GM19035 (cell line): ENCODE data around the gene LRCH3.

Experiments
- ATAC-seq: cut with Tn5 transposase; IDR thresholded peaks from one replicate; pipeline ENCODE4 v1.9.1; 2021; ENCODE audit not compliant: unreplicated experiment

The LRCH3 gene

DNA sequence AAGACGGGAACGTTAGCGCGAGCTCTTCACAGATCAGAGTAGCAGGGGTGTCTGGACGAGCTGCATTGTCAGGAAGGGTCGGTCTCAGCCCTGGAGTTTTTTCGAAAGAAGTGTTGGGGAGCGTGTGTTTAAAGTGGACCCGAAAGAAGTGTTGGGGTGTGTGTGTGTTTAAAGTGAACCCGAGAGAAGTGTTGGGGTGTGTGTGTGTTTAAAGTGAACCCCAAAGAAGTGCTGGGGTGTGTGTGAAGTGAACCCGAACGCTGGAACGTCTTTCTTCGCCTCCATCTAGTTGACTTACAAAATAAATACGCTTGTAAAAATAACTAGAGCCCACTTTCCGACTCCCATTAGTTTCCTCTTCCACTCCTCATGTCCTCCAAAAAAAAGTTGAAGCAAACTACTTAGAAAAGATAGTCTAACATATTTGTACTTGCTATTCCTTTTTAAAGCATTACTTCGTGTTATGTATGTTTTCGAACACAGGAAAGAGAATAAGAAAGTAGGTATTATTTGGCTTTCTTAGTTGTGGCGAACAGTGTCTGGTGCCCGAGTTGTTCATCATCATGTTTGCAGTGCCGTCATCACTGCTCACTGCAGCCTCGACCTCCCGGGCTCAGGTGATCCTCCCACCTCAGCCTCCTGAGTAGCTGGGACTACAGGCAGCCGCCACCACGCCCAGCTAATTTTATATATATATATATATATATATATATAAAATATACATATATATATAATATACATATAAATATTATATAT is 1.0 kb downstream of the LRCH3 start:
- ATAC-seq: peak; percentile 23

DNA sequence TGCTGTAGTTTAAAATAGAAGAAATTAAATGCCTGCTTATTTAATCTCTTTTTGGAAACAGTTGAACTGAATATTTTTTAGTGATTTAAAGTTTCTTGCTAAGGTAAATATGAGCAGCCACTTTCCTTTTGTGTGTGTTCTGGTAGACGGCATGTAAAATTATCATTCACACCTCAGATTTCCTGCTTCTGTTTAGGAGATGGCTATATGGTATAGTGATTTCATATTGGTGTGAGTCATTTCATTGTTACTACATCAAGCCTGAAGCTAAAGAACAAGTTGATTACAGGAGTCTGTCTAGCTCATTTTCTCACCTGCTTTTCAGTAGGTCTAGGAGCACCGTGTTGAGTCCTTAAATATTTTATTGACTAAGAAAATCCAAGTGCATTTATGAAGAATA is 2.2 kb downstream of the LRCH3 start:
- ATAC-seq: no peak

DNA sequence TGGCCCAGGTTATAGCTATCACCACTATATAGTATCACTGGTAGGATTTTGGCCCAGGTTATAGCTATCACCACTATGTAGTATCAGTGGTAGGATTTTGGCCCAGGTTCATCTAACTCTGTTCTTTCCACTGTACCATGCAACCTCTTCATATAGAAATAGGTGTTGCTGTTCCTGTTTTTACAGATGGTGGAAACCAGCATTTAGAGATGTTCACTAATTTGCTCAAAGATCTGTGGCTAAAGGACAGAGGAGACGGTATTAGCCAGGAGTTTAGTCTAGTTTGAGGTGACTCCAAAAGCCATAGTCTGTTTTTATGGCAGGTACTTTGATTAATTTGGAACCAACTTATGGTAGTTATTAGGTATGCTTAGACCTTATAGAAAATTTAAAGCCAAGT is 3.1 kb downstream of the LRCH3 start:
- ATAC-seq: no peak

DNA sequence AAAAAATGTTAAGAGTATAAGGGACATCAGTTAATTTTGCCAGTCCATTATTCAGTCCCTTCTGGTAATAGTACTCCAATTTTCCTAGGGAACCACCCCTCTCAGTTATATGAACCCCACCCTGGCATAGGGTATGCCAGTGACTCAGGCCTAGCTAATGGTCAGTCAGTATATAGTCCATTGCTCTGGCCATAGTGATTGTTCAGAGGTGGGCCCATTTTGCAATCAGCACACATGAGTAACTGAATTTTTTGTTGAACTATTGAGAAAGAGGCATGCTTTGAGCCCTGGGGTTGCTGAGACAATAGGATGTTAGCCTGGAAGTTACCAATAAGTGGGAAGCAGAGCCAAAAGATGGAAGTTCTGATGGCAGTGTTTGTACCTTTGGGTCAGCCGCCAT is 4.1 kb downstream of the LRCH3 start:
- ATAC-seq: no peak

DNA sequence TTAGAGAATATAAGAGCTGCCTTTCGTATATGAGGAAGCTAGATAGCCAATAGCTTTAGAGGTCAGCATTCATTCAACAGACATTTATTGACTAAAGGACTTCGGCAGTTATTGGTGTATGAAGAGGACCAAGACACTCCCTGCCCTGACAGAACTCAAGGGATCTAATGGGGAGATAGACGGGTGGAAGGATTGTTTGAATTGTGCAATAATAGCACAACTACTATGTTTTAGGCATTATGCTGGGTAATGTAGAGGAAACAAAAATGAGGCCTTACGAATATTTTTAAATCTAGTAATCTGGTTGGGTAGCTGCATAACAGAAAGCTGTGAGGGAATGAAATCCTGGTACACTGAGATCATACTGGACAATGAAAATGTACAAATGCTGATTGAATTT is 5.0 kb downstream of the LRCH3 start:
- ATAC-seq: no peak

DNA sequence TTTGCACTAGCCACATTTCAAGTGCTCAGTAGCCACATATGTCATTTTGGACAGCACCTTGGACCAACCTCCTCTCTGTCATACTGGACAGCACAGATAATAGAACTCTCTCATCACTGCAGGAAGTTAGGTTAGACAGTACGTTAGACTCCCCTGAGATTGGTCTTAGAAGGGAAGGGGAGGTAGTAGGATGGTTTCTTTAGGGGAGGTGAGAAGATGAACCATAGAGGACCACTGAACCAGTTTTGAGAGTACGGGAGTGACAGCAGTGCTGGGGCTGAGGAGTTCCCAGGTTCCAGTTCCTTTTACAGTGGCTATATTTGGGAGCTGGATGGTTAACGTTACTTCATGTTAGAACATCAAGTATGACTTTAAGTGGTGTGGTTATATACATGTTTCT is 7.8 kb downstream of the LRCH3 start:
- peak; percentile 49 for ATAC-seq

DNA sequence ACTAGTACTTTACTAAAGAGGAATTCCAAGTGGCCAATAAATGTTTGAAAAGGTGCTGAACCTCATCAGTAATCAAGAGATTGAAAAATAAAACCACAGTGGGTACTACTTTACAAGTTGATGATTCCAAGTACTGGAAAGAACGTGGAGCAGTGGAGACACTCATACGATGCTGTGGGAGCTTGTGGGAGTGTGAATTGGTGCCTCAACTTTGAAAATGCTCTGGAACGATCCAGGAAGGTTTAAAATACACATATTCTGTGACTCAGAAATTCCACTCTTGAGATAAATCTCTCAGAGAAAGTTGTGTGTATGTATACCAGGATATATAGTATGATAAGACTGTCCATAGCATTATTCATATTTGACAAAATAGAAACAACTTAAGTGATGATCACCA is 9.3 kb downstream of the LRCH3 start:
- ATAC-seq: no peak

DNA sequence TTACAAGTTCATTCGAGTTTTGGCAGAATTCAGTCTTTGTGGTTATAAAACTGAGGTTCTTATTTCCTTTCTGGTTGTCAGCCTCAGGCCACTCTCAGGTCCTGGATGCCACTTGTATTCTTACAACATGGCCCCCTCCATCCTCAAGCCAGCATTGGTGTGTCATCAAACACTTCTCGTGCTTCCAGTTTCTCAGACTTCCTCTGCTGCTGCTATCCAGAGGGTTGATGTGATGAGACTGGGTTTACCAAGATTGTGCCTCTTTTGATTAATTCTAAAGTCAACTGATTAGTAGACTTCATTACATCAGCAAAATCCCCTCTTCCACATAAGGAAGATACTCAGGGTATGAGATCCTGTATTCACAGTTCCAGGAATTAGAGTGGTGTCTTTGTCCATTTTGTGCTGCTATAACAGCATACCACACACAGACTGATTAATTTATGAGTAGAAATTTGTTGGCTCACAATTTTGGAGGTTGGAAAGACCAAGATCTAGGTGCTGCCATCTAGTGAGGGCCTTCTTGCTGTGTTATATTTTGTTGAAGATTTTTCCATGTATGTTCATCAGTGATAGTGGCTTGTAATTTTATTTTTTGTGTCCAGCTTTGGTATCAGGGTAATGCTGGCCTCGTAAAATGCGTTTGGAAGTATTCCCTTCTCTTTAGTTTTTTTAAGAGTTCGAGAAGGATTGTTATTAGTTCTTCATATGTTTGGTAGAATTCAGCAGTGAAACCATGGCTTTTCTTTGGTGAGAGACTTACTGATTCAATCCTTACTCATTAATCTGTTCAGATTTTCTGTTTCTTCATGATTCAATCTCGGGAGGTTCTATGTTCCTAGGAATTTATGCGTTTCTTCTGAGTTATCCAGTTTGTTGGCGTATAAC is 11.1 kb downstream of the LRCH3 start:
- ATAC-seq: no peak

DNA sequence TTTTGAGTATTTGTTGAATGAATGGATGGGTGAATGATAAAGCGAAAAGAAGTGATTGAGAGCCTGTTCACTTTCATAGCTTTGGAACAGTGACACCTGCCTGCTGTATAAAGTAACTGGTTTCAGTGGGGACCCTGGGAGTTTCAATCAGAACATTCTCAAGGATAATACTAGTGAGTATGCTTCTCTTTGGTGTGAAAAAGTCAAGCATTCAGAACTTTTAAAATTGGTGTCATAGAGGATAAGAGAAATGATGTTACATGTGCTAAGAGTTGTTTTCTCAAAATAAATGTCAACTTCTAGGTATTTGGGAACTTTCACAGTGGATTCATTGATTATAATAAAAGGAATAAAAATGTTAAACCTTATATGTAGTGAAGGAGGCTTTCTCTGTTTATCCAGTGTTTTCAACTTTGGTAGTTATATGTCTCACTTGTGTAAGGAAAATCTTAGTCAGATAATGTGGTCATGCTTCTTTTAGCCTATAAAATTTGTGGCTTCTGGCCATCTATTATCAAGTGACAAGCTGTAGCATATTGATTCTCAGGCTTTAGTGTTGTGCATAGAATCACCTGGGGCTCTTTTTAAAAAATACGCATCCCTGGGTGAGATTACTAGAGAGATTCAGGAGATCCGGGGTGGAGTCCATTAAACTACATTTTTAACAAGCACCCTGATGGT is 11.9 kb downstream of the LRCH3 start:
- no peak for ATAC-seq

DNA sequence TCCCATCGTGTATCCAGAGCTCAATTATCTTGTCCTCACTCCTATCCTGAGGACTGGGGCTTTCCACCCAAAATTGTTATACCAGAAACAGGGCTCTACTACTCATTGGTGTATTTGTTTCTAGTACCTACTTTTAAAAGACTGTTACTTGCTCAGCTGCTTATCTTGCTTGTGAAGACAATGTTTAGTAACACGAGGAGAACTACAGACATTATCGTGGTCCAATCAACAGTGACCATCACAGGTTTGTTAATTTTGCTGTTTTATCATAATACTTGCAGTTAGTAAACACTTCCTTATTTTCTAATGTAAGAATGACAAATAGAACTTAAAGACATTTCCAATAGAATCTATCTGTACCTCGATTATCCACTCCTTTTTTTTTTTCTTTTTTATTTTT is 13.5 kb downstream of the LRCH3 start:
- ATAC-seq: no peak

DNA sequence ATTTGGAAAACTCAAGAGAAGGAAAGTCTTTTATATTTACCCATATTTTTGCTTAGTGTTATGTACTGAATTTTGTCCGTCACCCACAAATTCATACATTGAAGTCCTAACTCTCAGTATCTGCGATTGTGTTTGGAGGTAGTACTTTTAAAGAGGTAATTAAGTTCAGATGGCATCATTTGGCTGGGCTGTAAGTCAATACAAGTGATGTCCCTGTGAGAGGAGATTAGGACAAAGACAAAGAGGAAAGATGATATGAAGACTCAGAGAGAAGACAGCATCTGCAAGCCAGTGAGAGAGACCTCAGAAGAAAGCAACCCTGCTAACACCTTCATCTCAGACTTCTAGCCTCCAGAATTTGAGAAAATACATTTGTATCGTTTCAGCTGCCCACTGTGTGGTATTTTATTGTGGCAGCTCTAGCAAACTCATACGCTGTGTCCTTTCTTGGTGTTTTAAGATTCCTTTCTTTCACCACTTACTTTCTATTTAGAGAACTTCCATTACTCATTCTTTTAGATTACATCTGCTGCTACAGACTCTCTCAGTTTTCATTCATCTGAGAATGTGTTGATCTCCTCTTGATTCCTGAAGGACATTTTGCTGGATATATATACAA is 17.0 kb downstream of the LRCH3 start:
- no peak for ATAC-seq

DNA sequence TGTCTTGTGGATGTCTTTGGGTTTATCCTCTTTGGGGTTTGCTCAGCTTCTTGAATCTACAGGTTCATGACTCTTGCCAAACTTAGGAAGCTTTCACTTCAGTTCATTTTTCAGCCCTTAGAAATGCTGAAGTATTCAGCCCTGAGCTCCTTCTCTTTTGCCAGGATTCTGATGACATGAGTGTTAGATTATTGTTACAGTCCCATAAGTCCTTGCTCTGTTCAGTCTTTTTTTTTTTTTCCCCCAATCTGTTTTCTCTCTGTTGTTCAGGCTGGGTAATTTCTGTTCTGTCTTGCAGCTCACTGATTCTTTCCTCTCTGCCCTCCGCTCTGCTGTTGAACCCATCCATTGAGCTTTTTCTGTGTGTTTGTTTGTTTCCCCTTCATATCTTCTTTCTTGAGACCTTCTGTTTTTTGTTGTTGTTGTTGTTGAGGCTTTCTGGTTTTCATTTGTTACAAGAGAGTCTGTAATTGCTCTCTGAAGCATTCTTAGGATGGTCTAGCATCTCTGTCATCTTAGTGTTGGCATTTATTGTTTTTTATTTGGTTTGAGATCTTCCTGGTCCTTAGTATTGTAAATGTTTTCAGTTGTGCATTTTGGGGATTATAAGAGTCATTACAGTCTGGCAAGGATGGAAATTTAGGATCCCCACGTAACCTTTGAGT is 18.4 kb downstream of the LRCH3 start:
- no peak for ATAC-seq

DNA sequence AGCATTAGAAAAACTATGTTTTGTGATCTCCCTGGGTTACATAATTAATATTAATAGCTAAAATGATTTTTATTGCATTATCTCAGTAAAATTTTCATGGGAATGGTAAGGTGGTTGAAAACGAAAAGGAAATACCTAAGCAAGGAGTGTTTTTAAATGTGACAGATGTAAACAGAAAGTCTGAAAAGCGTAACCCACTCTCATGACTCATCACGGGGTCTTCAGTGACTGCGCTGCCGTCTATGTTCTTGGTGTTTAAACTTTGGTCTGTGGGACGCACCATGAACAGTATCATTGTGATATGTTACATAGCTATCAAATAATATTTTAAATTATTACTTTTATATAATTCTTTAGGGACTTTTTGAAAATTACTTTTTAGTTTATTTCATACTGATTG is 19.8 kb downstream of the LRCH3 start:
- ATAC-seq: no peak

DNA sequence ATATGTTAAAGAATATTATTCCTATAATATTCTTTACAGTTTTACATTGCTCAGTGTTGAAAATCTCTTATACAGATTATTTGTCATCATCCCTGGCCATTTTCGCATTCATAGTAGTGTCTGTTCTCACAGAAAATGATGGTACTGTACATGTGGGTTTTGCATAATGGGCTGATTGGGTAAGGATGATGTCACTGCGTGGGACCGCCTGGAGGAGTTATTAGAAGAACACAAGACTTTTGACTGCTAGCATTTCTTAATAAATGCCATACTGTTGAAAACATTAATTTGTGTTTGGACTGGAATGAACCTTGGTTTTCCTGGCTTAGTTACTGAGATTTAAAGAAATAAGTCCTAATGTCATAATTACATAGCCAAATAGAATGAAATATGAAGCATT is 20.3 kb downstream of the LRCH3 start:
- ATAC-seq: no peak

DNA sequence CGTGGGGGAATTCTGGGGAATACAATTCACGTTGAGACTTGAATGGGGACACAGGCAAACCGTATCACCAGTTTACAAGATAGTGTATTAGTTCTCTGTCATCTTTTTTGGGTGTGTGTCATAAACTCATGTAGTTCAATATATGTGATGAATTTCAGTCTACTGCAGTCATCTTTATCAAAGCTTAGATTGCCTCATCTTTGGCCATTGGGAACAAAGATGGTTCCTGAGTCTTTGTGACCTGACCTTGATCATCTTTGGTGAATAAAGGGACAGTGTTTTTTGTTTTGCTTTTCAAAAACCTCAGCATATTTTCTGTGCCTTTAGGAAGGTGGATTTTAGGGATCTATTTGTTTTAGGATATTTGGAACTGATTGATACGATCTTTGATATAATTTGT is 23.3 kb downstream of the LRCH3 start:
- ATAC-seq: no peak

DNA sequence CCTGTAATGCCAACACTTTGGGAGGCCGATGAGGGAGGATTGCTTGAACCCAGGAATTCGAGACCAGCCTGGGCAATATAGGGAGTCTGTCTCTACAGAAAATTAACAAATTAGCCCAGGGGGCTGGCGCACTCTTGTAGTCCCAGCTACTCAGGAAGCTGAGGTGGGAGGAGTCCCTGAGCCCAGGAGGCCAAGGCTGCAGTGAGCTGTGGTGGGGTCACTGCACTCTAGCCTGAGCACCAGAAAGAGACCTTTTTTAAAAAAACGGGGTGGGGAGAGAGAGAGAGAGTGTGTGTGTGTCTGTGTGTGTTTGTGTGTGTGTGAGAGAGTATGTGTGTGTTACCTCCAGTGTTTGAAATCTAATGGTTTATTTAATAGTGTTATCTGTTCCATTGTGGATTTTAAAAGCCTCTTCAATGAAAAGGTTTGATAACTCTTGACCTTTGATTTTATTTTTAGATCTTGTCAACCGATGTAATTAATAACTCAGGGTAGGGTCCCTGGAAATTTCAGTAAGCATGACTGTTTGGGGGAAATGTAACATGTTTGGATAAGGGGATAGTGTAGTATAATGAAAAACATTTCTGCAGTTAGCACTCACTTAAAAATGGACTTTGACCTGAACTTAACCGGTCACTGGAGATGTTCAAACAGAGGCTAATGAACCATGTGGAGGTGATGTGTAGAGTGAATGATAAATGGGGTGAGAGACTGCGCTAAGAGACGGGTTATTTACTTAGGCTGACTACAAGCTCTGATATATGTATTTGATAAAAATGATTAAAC is 29.7 kb downstream of the LRCH3 start:
- ATAC-seq: no peak

DNA sequence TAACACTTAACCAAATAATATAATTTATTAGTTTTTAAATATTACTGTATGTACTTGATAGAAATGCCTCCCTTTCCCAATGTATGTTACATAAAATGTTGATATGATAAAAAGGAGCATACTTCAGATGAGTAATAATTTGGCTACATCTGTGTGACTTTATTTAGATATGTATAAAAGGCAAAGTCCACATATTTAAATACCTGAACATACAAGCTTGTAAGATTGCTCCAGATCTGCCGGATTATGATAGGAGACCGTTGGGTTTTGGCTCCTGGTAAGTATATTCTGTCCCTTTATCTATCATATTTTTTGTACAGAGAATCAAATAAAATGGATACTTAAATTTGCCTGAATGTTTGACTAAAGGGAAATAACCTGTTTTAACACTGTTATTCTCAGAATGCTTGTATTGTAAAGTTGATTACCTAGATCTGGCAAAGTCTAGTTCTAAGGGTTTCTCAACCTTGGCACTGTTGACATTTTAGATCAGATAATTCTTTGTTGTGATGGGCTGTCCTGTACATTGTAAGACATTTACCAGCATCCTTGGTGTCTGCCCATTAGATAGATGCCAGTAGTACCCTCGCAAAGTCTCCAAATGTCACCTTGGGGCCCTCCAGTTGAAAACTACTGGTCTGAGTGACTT is 38.5 kb downstream of the LRCH3 start:
- ATAC-seq: no peak

DNA sequence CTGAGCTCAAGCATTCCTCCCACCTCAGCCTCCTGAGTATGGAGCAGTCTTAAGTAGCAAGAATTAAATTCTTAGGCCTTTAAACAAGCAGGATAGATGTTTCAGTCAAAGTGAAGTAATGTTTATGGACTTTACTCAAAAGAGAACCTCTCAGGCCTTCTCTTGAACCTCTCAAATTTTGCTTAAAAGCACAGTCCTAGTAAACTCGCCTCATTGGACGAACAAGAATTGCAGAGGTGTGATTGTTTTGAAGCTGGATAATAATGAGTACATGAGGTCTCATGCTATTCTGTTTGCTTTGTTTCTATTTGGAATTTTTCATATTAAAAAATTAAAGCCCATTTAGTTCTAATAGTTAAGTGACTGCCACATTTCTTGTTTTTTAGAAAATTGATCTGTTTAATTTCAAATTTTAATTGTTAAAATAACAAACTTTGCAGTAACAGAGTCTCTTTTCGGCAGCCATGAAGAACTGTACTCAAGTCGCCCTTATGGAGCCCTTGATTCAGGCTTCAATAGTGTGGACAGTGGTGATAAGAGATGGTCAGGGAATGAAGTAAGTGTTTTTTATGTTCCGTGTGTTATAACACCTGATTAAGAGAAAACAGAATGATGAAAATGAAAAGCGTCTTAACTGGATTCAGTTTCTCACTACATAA is 39.4 kb downstream of the LRCH3 start:
- no peak for ATAC-seq

DNA sequence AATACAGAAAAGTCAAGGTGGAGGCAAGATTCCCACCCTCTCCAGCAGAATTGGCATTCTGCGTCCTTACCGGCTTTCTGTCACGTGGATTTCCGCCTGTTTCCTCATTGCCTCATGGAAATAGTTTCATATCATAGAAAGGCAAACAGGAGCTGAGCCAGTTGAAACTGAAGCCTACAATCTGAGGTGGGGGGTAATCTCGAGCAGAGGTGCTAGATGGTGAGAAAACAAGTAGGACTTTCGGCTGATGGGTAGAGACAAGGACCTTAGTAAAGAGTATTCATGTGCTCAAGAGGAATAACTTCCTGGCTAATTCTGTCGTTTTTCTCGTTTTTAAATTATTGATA is 39.9 kb downstream of the LRCH3 start:
- ATAC-seq: no peak
